Heart right ventricle (tissue), 16 donors: ENCODE data around the gene MKS1. TPM values are rescaled to one million over a fixed set of nuclear protein-coding genes. Genes with fewer than 3 reads are reported as not detected.

Experiments
- ATAC-seq, 8 donors: fragments of 200-7000 bp; cut with Tn5 transposase; one replicate each; pipeline ENCODE4 v1.9.1; 2020; ENCODE audit warnings: mild to moderate bottlenecking in 8 of 8, moderate library complexity in 8 of 8, moderate number of reproducible peaks in 1 of 8
- DNase-seq, 2 donors: peaks; one replicate each; pipeline ENCODE4 v3.0.0-alpha.2; 2020
- H3K27ac ChIP-seq, 10 donors: fragments of 200-600 bp; sonication (generic) in 2 of 10; one replicate each; pipeline versions ENCODE4 v1.5.0 to v1.8.0; 2020 to 2022; ENCODE audit warnings: mild to moderate bottlenecking in 3 of 10
- H3K27me3 ChIP-seq, 7 donors: fragments of 200-600 bp; one replicate each; pipeline ENCODE4 v1.8.0; 2021 to 2022; ENCODE audit warnings: mild to moderate bottlenecking in 2 of 7
- H3K36me3 ChIP-seq, 9 donors: fragments of 200-600 bp; sonication (generic) in 1 of 9; one replicate each; pipeline versions ENCODE4 v1.5.0 to v1.8.0; 2020 to 2022; ENCODE audit warnings: mild to moderate bottlenecking in 2 of 9
- H3K4me1 ChIP-seq, 9 donors: fragments of 200-600 bp; sonication (generic) in 1 of 9; one replicate each; pipeline versions ENCODE4 v1.5.0 to v1.8.0; 2020 to 2022; ENCODE audit warnings: mild to moderate bottlenecking in 4 of 9
- H3K4me3 ChIP-seq, 10 donors: fragments of 200-600 bp; sonication (generic) in 2 of 10; one replicate each; pipeline versions ENCODE4 v1.5.0 to v1.8.0; 2020 to 2022; ENCODE audit warnings: mild to moderate bottlenecking in 7 of 10, moderate library complexity in 2 of 10
- H3K9me3 ChIP-seq, 11 donors: fragments of 200-600 bp in 10 of 11; sonication (generic) in 2 of 11; one replicate each; pipeline versions ENCODE4 v1.5.0 to v1.8.0; 2013 to 2022; ENCODE audit warnings: mild to moderate bottlenecking in 2 of 11, control low read depth in 1 of 11, moderate library complexity in 1 of 11
- WGBS, 2 donors: extraction: QIAGEN DNeasy Blood & Tissue Kit; methylation state at CpG; one replicate each; pipeline ENCODE4 v1.1.7; 2013; ENCODE audit warnings: inconsistent platforms in 1 of 2; 5-methylcytosine and 5-hydroxymethylcytosine counted together
- intact Hi-C, 10 donors: fragments of 100-400 bp; cut with DNase I; formaldehyde crosslinking; loops; one replicate each; pipeline versions ENCODE4 v1.11.1 to v1.14.2; 2022
- polyA plus RNA-seq, 2 donors: library from polyadenylated mRNA; stranded (reverse); fragments of 200-250 nt; gene quantifications; one replicate each; pipeline ENCODE4 v1.2.3, GENCODE V29; 2013
- total RNA-seq, 10 donors: library from RNA; stranded (reverse); fragmentation: NEBNext Ultra II Directional in 3 of 10; extraction: Animal tissue kit (Norgen Biotek cat#: 25700) in 3 of 10; gene quantifications; one replicate each; pipeline versions ENCODE4 v1.2.1 to v1.2.4, GENCODE V29; 2021 to 2023
- TF ChIP-seq, protein P1 (sequence below), 9 donors: fragments of 200-600 bp; sonication (generic) in 2 of 9; IDR thresholded peaks; one replicate each; pipeline versions ENCODE4 v1.5.0 to v1.8.0; 2021 to 2022; ENCODE audit warnings: antibody characterized with exemption in 9 of 9, mild to moderate bottlenecking in 5 of 9, moderate library complexity in 1 of 9
- donor health status: Arrhythmogenic right ventricular cardiomyopathy.
- donor health status: ischemic (EF 13 %, LVEDD 7.1; RV severe dilation, severe dysfunction).
- donor health status: healthy with polysubstance abuse.
- donor health status: DM: no; HTN: yes; CAD: no.
- donor health status: DM: no; HTN: no; CAD: no.
- donor health status: ischemic (EF 25% LVEDD 6.9; RV normal size, moderate dysfunction).
- donor health status: ischemic (EF 25% LVEDD 5.7; RV mildly dilated, moderate dysfunction).
- donor health status: healthy.
- donor health status: DM: yes; HTN: yes; CAD: no.
- donor health status: Ischemic cardiomyopathy.
- donor health status: ischemic (EF 35%, LVEDD 5.7; RV mildly dilated, moderate dysfunction).
- donor health status: nonischemic (EF 11% LVEDD 7.7; RV severe dilation, severe dysfunction).
- donor health status: DM: yes; HTN: yes; CAD: no.
- donor health status: PGD.
- donor health status: ischemic (EF 29% LVEDD 5.4; RV normal size, mild dysfunction).
- donor health status: nonischemic (EF 23%, LVEDD 6.1; RV moderate dilation, normal function).

Gene MKS1
- total and polyA plus RNA-seq, 12 donors, result 5.3 to 12.9 (median 9.2) TPM

DNA sequence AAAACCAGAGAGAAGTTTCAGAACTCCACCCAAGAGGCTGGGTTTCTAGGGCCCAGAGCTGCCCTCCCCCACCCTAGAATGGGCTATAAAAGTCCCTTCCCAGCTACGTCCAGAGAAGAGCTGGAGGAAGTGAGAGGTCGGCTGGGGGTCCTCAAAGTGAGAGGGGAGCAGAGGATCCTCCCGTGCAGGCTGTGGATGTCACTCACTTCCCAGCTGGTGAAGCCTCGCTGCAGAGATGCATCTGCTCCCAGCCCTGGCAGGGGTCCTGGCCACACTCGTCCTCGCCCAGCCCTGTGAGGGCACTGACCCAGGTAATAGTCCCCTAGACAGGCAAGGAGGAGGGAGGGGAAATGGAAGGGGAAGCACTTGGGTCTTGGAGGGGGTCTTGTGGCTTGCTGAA is 26.4 kb downstream of the MKS1 start, which contains the start of gene EPX:
EPX (plus strand) TSS at position 115 of the 400 bp plus-strand sequence; CDS start at position 236, 121 bp downstream.
- Histone ChIP-seq H3K4me1 (peaks cover 0 to 12% (median 7%) of the 10 kb centered on the region in 9 donors), H3K4me3 (no peak within 1 kb of the TSS), H3K27me3 (peaks cover 0 to 65% (median 35%) of the 10 kb centered on the region in 7 donors), H3K9me3 (no peaks in the 10 kb centered on the region), H3K36me3 (no peaks in the 10 kb centered on the region), H3K27ac (no peak within 1 kb of the TSS)
- peak in 1 of 8 donors; percentile 9 for ATAC-seq
- no peak for DNase-seq
- intact Hi-C loops, result no loop called here
- TF ChIP-seq, protein P1, sequence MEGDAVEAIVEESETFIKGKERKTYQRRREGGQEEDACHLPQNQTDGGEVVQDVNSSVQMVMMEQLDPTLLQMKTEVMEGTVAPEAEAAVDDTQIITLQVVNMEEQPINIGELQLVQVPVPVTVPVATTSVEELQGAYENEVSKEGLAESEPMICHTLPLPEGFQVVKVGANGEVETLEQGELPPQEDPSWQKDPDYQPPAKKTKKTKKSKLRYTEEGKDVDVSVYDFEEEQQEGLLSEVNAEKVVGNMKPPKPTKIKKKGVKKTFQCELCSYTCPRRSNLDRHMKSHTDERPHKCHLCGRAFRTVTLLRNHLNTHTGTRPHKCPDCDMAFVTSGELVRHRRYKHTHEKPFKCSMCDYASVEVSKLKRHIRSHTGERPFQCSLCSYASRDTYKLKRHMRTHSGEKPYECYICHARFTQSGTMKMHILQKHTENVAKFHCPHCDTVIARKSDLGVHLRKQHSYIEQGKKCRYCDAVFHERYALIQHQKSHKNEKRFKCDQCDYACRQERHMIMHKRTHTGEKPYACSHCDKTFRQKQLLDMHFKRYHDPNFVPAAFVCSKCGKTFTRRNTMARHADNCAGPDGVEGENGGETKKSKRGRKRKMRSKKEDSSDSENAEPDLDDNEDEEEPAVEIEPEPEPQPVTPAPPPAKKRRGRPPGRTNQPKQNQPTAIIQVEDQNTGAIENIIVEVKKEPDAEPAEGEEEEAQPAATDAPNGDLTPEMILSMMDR (IDR thresholded peaks at IDR 0.05), result no peak
- WGBS, 2 donors, result 30 to 52% methylated on average over 6 of the region's 6 CpGs

DNA sequence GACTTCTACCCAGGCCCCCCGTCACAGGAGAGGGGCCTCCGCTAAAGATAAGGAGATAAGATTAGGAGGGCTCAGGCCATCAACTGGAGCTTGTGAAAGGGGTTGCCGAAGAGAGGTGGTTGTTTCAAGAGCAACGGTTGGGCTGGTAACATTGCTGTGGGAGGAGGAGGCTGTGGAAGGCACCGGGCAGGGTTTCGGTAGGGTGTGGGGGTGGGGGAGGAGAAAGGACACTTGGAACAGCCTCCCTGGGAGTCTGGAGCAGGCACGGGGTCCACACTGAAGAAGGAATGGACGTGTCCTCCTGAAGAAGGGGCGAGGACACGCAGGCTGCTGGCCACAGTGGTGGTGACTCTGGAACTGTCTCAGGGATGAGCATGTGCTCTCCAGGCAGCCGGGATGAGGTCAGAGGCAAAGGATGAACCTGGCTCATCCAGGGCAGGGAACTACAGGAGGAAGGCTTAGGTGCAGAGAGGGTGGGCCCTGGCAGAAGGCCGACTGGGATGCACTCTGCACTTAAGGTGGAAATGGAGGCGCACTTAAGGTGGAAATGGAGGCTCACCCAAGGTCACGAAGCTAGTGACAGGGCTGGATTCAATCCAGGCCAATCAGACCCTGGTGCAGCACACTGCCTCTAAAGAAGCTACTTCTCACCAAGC is 27.7 kb downstream of the MKS1 start:
- H3K4me1 ChIP-seq, result peaks cover 0 to 12% (median 7%) of the 10 kb centered on the region in 9 donors
- no peak overlapping the region for H3K27ac ChIP-seq
- TF ChIP-seq, protein P1 (IDR thresholded peaks at IDR 0.05), result no peak
- intact Hi-C loops, result no loop called here
- WGBS, 2 donors, result 25 to 29% methylated on average over 14 of the region's 14 CpGs
- no peak for DNase-seq
- H3K36me3 ChIP-seq, result no peaks in the 10 kb centered on the region
- no peaks in the 10 kb centered on the region for H3K9me3 ChIP-seq
- peaks cover 0 to 64% (median 36%) of the 10 kb centered on the region in 7 donors for H3K27me3 ChIP-seq
- ATAC-seq, result no peak
- no peak overlapping the region for H3K4me3 ChIP-seq

DNA sequence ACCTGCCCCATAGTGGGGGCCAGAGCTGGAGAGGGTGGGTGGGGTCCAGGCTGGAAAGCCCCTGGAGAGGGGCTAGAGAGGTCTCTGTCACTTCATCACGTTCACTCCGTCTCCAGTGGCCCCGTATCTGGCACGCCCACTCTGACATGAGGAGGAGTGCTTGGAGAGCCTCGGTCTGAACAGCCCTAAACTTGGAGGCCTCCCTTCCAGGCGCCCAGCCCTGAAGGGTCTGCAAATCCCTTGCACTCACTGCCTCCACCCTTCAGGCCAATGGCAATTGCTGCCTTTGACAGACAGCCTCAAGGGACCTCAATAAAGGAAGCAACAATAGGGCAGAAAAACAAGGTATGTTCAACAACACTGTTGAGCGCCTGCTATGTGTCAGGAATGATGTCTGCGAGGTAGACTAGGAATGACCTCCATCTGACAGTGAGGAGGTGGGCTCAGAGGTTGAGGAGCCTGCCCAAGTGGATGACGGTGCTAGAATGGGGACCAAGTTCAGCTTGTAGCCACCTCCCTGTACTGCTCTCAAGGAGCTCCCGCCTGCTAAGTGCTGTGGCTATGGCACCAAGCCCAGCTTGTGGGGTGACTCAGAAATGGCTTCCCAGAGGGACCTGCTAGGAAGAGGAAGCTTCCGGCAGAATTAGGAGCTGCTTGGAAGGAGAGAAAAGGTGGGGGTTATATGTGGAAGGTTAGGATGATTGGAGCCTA is 29.5 kb downstream of the MKS1 start:
- WGBS, 2 donors, result 53 to 55% methylated on average over 11 of the region's 11 CpGs
- no peak overlapping the region for H3K4me3 ChIP-seq
- DNase-seq (peak; percentile 32 to 39), ATAC-seq (peak; percentile 41 to 80 (median 54))
- no peak overlapping the region for H3K27ac ChIP-seq
- peaks cover 0 to 12% (median 7%) of the 10 kb centered on the region in 9 donors for H3K4me1 ChIP-seq
- H3K27me3 ChIP-seq, result peaks cover 0 to 57% (median 36%) of the 10 kb centered on the region in 7 donors
- no peaks in the 10 kb centered on the region for H3K9me3 ChIP-seq
- intact Hi-C loops, result no loop called here
- no peaks in the 10 kb centered on the region for H3K36me3 ChIP-seq
- TF ChIP-seq, protein P1 (IDR thresholded peaks at IDR 0.05), result no peak

DNA sequence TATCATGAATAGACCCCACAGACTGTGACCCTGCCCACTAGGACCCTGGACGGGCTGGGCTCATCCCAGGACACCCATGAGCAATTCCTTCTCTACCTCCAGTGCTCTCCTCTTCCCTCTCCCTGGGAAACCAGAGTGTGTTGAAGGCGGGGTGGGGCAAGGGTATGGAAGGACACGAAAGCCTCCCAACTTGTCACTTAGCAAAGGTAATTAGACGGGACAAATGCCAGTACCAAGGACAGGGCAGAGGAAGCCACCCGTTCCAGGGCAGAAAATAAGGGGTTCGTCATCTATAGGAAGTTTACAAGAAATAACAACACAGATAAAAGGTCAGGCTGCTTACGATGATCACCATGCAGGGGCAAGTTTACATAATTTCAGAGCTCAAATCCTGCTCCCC is 31.4 kb downstream of the MKS1 start:
- Histone ChIP-seq H3K36me3 (no peaks in the 10 kb centered on the region), H3K9me3 (no peaks in the 10 kb centered on the region), H3K4me1 (peaks cover 0 to 12% (median 7%) of the 10 kb centered on the region in 9 donors), H3K27me3 (peaks cover 0 to 48% (median 28%) of the 10 kb centered on the region in 7 donors), H3K27ac (no peak overlapping the region), H3K4me3 (no peak overlapping the region)
- intact Hi-C loops, result no loop called here
- TF ChIP-seq, protein P1 (IDR thresholded peaks at IDR 0.05), result no peak
- ATAC-seq (no peak), DNase-seq (no peak)
- WGBS, 2 donors, result 43 to 48% methylated on average over 7 of the region's 7 CpGs
